Measurements from ENCODE around the gene KRT2.
A peak's percentile ranks its signal among the peaks of the same experiment; 100 is the strongest.

The KRT2 gene

DNA sequence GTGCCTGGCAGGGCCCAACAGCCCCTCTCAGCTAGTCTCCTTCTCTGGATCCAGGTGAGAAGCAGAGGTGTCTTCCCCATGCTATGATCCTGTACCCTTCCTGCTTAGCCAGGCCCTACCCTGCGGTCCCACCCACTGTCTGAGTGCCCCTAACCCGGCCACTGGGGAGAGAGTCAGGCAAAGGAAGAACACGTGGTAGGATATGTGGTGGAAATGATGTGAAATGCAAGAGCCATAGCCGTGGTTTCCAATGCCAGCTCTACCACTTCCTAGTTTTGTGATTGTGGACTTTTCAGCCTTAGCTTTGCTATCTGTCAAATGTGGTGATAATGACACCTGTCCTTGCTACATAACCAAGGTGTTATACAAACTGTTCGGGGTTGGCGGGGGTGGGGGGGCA, 15.8 kb downstream of the KRT2 start:
- DNase-seq = no peak

- peak; percentile 37 to 89 for DNase-seq
These were observed 17.6 kb downstream of the KRT2 start for GRCh38 chr12:52634266-52635056.

DNA sequence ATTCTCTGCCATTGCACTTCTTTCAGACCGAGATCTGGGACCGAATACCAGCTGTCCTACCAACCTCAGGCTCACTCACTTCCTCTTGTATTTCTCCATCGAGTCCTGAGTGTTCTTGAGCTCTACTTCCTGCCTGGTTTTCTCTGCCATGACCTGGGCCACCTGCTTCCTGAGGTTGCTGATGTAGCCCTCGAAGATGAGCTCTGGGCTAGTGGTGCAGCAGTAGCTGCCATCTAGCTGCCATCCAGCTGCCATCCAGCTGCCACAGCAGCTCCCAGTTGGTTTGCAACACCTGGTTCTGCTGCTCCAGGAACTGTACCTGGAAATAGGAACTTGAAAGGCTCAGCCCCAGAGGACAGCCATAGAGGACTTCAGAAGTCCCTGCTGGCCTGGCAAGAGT, 18.6 kb downstream of the KRT2 start:
- DNase-seq = no peak

DNA sequence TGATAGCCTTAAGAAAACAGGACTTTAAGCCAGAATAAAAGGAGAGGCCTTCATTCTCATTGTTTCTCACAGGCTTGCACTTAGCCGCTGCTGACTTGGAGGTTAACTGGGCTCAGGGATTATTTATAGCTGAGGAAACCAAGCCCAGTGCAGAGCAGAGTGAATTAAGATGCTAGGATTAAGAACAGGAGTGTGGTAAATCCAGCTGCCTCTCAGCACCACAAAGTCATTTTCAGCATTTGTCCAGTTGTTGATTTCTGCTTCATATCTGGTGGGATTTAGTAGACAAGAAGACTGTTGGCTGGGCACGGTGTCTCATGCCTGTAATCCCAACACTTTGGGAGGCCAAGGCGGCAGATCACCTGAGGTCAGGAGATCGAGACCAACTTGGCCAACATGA, 19.4 kb downstream of the KRT2 start:
- DNase-seq = no peak

DNA sequence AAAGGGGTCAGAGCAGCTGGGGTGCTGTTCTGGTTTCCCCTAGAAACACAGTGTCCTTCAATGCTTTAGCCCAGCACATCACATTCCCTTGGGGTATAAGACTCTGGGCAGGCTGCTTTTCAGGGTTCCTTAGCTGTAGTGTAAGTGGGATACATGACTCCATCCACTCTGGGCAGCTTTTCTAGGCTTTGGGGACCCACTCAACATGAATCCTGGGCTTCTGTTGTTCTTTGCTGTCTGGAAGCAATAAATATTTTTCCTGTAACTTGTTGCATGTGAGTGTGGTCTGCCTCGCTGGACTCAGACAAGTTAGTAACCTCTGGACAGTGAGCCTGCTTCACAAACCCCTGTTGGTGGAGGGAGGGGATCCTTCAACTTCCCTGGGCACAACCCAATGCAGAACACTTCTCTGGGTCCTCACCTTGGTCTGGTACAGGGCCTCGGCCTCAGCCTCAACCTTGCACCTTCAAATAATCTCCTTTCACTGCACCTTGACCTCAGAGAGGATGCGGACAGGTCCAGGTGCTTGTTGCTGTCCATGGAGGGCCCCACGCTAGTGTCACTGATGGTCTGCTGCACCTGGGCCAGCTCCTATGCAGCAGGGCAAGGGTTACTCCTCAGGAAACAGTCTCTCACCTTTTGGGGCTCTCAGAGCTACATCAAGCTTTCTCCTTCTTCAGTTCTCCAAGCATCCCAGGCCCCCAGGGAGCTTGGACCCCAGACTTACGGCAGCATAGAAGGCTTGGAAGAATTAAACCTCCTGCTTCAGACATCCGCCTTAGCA, 20.1 kb downstream of the KRT2 start:
- DNase-seq = no peak

- DNase-seq = no peak
These were observed 20.7 kb downstream of the KRT2 start for GRCh38 chr12:52631264-52631663.

DNA sequence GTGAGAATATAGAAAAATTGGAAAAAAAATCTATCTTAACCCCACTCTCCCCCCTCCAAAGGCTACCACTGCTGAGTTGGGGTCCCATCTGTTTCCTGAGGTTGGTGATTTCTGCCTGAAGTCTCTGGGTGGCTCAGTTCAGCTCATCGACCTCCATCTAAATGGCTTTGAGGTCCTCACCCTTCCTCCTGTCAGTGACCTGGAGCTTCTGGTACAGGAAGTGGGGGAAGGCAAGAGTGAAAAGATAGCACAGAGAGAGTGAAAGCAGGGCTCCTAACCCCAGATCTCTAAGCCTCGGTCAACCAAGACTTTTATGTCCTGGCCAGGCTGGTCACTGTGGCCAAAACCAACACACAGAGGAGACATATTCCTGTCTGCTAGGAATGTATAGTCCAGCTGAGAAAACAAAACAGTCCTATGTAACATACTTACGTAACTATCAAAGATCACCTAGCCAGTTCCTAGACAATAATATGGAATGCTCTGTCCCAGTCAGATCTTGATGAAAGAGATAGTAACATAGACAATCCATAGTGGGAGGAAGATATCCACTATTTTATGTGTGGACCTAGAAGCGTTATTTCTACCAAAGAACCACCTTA, 21.3 kb downstream of the KRT2 start:
- no peak for DNase-seq

- no peak for DNase-seq
These were observed 22.0 kb downstream of the KRT2 start for GRCh38 chr12:52630008-52630500.

- no peak for DNase-seq
These were observed 22.6 kb downstream of the KRT2 start for GRCh38 chr12:52629281-52630007.

- DNase-seq = no peak
These were observed 23.2 kb downstream of the KRT2 start for GRCh38 chr12:52628841-52629240.

GRCh38 chr12:52628111-52628507, 23.9 kb downstream of the KRT2 start:
- no peak for DNase-seq

DNA sequence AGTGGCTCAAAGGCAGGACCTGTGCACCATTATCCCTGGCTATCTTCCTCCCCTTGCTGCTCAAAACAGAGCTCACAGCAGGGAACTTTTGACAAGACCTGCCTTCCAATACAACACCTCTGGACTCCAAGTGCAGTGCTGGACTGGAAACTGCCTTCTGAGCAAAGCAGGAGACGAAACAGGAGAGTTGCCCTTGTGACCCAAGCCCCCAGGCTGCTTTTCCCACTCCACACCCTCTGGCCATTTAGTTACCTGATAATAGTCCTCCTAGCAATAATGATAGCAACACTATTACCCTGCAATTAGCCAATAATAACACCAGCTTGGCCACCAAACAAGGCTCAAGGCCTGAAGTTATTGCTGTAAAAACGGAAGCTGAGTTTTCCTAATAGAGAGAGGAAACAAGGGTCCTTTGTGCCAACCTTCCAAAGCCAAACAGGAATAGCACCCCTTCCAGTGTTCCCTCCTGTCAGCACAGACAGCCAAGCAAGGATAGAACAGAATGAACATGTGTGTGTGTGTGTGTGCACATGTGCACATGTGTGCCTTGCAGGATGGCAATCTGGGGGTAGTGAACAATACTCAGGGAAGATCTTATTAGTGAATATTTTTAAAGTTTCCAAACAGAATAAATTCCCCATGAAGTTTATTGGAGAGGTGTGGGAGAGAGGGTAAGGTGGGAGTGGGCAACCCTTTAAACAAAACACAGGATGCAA, 24.5 kb downstream of the KRT2 start:
- DNase-seq = no peak

- DNase-seq = no peak
These were observed 29.7 kb downstream of the KRT2 start for GRCh38 chr12:52622349-52622748.

GRCh38 chr12:52618866-52619265, 33.1 kb downstream of the KRT2 start:
- no peak for DNase-seq

DNA sequence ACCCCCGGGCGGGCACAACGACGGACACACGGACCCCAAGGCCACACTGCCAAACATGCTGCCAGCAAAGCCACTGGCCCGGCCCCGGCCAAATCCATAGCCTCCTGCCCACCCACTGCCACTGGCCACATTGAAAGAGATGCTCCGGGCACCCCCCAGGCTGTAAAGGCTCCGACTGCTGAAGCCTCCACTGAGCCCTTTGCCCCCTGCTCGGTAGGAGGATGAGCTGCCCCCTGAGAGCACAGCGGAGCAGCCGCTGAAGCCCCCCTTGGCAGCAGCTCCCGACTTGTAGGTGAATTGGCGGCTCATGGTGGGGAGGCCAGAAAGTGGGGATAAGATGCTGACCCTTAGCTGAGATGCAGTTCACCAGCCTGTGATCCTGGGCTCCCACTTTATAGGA, 33.8 kb downstream of the KRT2 start, which contains the start of gene KRT73:
Gene KRT73 (minus strand): TSS at position 344 of the 400 bp plus-strand sequence. CDS start 35 bp downstream, at position 309.
- DNase-seq = no peak

DNA sequence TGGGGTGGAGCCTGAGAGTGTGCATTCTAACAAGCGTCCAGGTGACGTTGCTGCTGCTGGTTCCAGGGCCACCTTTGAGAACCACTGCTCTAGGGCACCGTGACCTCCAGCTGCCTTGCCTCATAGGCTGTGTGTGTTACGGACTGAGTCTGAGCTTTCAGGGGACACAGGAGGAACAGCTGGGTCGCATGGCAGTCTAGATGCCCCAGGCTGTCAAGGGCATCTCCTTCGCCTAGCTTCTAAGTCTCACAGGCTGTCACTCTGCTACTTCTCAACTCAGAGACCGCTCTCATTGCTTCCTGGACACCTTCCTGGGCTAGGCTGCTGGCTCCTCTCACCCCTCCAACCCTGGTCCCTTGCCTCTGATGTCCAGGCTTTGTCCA, 34.6 kb downstream of the KRT2 start:
- no peak for DNase-seq

DNA sequence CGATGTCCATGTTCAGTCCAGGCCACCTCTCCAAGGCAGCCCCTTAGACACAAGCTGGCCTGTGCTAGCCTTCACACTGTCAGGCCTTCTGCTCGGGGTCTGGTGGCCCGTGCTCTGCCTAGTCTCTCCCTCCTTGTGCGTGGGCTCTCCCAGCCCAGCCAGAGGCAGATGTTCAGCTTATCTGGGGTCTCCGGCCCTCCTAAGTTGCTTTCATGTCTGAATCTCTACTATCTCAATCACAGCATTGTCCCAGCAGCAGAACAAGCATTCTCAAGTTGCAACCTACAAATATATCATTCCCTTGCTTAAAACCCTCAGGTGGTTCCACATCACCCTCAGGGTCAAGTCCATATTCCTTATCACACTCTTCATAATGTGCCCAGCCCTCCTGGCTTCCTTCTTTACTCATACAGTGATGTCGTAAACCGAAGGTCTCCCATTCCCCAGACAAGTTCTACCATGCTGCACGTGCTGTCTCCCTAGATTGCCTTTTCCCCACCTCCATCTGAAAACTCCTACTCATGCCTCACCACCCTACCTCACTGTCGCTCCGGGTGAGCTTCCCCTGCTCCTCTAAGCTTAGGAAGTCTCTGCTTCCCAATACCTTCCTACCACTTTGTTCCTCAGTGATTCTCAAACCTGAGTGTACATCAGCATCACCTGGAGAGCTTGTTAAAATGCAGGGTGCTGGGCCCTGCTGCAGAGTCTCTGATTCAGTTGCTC, 35.2 kb downstream of the KRT2 start:
- no peak for DNase-seq

DNA sequence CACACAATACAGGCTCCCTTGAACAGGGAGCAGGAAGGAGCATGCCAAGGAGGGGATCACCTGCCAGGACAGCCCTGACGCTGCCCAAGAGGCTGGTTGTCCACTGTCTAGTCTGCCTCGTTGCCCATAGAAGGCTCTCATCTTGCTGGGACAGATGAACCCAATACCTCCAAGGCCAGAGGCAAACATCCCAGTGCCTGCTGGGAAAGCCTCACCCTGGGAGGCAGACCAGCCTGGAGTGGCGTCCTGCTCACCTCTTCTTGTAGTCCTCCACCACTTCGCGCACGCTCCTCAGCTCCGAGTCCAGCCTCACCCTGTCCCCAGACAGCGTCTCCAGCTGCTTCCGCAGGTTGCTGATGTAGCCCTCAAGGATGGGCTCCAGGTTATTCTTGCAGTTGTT, 36.1 kb downstream of the KRT2 start:
- DNase-seq = no peak

- no peak for DNase-seq
These were observed 36.7 kb downstream of the KRT2 start for GRCh38 chr12:52615208-52615868.

DNA sequence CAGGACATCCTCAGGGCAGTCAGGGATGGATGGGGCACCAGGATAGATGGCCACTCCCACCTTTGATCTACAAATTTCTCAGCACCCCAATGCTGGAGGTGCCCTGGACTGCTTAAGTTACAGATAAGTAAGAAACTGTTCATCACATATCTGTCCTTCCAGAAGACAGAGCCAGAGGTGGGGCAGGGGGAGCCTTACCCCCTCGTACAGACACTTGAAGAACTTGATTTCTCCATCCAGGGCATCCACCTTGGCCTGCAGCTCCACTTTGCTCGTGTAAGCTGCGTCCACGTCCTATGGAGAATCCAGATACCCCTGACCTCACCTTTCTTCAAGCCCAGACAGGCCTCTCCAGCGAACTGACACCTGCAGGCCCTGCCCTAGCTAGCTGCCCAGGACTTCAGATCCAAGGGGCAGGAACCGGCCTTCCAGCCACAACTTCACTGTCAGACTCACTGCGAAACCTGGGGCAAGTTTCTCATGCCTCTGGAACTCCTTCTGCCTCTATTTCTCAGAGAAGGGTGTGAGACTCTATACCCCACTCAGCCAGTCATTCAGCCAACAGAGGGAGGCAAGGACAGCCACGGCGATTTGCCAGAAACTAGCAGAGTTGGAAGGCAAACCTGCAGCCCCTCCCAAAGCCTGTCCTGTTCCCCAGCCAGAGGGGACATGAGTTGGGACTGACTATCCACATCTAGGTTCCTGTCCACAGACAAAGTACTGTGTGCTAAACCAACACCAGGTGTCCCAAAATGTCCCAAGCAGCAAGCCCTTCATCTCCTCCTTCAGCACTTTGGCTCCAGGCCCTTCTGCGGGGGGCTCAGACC, 37.4 kb downstream of the KRT2 start:
- no peak for DNase-seq
